SK-N-MC (cell line): ENCODE measurements around the gene ZBTB7B.

Experiments used
- DNase-seq: peaks from one replicate; pipeline ENCODE4 v3.0.0-alpha.2; 2011; ENCODE audit warnings: low read depth, low spot score
- H3K27ac ChIP-seq: fragments of 200-600 bp; sonication (generic); 2 replicates; pipeline ENCODE4 v1.5.1; 2016; ENCODE audit warnings: mixed run types
- H3K36me3 ChIP-seq: fragments of 200-600 bp; sonication (generic); 2 replicates; pipeline ENCODE4 v1.6.1; 2017; ENCODE audit warnings: antibody characterized with exemption, low read length, mixed read lengths; ENCODE audit not compliant: insufficient read depth
- H3K4me3 ChIP-seq: fragments of 200-600 bp; sonication (generic); 2 replicates; pipeline ENCODE4 v1.5.1; 2016
- H3K9ac ChIP-seq: fragments of 200-600 bp; sonication (generic); 2 replicates; pipeline ENCODE4 v1.8.0; 2017; ENCODE audit warnings: mixed run types, mixed read lengths; ENCODE audit not compliant: insufficient read length
- H3K9me3 ChIP-seq: fragments of 200-600 bp; sonication (generic); 2 replicates; pipeline ENCODE4 v1.6.1; 2017; ENCODE audit warnings: low read depth, mild to moderate bottlenecking, antibody characterized with exemption, low read length, moderate library complexity, mixed read lengths
- EZH2 ChIP-seq: fragments of 200-600 bp; sonication (generic); IDR thresholded peaks from one replicate; pipeline ENCODE4 v1.6.1; 2017; ENCODE audit warnings: antibody characterized with exemption
- FOXP2 ChIP-seq: optimal IDR thresholded peaks from 2 replicates; pipeline ENCODE3; 2011; ENCODE audit warnings: mild to moderate bottlenecking, moderate library complexity; ENCODE audit not compliant: insufficient read depth; ENCODE audit errors: extremely low read length, control extremely low read depth
- POLR2AphosphoS5 ChIP-seq: IDR thresholded peaks from 2 replicates; pipeline ENCODE4 v1.6.1; 2012; ENCODE audit warnings: mild to moderate bottlenecking, low read depth, low read length, borderline replicate concordance

Gene ZBTB7B

DNA sequence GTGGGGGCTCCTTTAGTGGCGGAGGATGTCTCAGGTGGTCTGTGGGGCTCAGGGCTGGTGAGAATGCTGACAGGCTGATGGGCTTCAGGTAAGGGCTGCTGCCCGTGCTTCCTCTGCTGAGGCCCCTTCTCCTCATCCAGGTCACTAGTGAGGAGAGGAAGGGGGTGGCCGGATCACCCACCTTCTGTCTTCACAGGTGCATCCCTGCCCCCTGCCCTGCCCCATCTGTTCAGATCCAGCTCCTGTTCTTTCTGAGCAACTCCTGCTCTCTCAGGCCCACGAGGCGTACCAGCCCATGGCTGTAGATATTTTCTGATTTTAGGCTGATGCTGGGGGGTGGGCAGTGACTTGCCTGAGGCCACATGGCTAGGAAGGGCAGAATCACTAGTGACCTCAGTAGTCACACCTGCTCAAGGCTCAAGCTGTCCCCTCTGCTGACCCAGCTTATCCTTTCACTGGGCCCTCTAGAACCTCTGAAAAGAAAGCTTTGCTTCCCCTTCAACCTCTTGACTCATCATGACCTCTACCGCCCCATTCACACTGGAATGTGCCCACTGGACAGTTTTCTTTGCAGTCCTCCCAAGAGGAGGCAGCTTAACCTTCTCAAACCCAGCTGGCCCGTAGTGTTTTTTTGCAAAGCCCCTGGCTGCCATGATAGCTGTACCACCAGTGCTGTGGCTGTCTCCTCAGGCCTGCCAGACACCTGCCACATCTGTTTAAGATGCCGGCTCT lies 16.2 kb downstream of the ZBTB7B start:
- H3K36me3 ChIP-seq: peaks cover 10% of the 10 kb centered on the region; the same call in 1 of the 2 replicates
- no peak for DNase-seq
- H3K9ac ChIP-seq: no peak overlapping the region
- TF ChIP-seq POLR2AphosphoS5 (no peak), FOXP2 (no peak), EZH2 (no peak)
- no peak overlapping the region for H3K27ac ChIP-seq
- H3K4me3 ChIP-seq: no peak overlapping the region
- no peaks in the 10 kb centered on the region for H3K9me3 ChIP-seq

DNA sequence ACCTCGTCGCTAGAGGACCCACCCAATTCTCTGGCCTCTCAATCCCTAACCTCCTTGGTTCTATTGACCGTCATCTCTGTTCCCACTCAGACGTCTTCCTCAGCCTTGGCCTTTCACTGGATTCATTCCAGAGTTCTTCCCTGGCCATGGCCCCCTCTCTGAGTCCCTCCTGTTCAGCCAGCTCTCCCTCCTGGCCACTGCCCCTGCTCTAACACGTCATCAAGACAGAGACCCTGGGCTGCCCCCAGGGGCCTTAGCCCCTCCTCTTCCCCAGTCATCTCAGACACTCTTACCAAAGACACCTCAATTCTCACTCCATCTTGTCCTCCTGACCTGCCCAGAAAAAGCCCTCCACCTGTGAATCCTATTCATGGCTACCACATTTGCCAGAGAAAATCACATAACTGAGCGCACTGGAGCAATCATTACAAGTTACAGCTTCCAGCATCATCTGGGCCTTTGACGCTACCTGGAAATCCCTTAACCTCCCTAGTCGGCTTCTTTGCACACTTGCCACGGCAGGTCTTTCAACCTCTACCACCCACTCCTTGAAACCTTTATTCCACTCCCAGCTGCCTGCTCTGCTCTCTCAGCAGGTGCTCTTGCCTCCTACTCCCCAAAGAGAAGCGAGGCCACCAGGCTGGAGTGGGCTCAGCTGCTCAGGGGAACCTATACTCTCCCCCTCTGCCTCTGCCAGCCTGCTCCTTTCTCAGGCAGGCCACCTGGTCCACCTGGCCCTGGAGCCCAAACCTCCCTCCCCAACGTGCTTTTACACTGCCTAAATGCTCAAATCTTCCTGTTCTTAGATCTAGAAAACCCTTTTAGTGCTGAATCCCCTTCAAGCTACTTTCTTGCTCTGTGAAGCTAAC lies 17.0 kb downstream of the ZBTB7B start:
- no peak overlapping the region for H3K4me3 ChIP-seq

DNA sequence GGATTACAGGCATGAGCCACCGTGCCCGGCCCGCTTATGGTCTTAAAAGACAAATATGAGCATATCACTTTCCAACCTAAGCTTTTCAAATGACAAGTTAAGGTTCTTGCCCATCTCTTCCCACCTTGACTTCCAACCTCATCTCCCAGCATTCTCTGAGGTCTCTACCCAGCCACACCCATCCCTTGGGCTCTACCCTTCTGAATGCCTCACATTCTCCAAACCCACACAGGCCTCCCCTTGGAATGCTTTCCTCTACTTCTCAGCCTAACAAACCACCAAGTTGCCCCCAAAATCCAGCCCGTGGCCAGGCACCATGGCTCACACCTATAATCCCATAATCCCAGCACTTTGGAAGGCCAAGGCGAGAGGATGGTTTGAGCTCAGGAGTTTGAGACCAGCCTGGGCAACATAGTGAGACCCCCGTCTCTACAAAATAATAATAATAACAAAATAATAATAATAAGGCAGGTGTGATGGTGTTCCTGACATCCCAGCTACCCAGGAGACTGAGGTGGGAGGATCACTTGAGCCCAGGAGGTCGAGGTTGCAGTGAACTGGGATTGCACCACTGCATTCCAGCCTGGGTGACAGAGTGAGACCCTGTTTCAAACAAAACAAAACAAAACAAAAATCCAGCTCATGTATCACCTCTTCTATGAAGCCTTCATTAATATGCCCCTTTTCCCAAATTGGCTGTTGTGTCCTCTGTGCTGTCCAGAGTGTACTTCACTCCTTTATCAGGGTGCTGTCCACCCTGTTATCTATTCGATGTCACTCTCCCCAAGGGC lies 19.7 kb downstream of the ZBTB7B start:
- Histone ChIP-seq H3K27ac (no peak overlapping the region), H3K36me3 (no peaks in the 10 kb centered on the region), H3K9ac (no peak overlapping the region), H3K4me3 (no peak overlapping the region), H3K9me3 (no peaks in the 10 kb centered on the region)
- no peak for DNase-seq
- TF ChIP-seq POLR2AphosphoS5 (no peak), EZH2 (no peak), FOXP2 (no peak)

More for the DNA sequence above, 17.0 kb downstream of the ZBTB7B start:
- Histone ChIP-seq H3K27ac (no peak overlapping the region), H3K36me3 (peaks cover 10% of the 10 kb centered on the region; the same call in 1 of the 2 replicates), H3K9me3 (no peaks in the 10 kb centered on the region), H3K9ac (no peak overlapping the region)
- TF ChIP-seq EZH2 (no peak), POLR2AphosphoS5 (no peak), FOXP2 (no peak)
- no peak for DNase-seq

DNA sequence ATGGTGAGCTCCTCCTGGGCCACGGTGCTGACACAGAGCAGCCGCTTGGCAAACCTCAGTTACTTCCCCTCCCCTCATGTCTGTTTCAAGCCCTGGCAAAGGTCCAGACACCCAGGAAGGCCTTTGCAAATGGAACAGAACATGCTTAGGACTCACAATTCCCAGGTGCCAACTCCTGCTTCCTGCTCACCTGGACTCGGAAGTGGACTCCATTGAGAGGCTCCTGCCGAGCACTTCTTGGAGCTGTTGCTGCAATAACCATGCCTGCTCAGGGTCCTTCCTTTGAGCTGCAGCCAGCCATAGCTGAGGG lies 20.3 kb downstream of the ZBTB7B start:
- DNase-seq: no peak
- TF ChIP-seq FOXP2: no peak
- no peak for TF ChIP-seq EZH2
- no peak for TF ChIP-seq POLR2AphosphoS5
- Histone ChIP-seq H3K9ac (no peak overlapping the region), H3K4me3 (no peak overlapping the region), H3K36me3 (no peaks in the 10 kb centered on the region), H3K27ac (no peak overlapping the region), H3K9me3 (no peaks in the 10 kb centered on the region)

DNA sequence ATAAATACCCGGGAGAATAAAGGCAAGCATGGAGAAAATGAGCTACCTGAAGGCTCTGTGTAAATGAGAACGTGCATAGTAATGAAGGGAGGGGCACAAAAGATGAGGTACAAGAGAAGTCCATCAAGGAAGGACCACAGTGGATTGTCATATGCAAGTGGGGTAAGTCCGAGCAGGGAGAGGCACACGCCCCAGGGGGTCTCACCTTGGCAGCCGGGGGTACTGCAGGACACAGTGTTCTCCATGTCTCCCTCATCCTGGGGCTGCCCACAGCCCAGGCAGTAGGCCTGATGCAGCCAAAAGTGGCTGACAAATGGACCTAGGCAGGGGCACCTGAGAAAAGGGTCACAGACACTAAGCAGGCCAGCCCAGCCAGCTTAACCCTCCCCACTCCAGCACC lies 21.0 kb downstream of the ZBTB7B start:
- Histone ChIP-seq H3K4me3 (no peak overlapping the region), H3K9ac (no peak overlapping the region), H3K36me3 (no peaks in the 10 kb centered on the region), H3K9me3 (no peaks in the 10 kb centered on the region), H3K27ac (no peak overlapping the region)
- TF ChIP-seq EZH2 (no peak), POLR2AphosphoS5 (no peak), FOXP2 (no peak)
- DNase-seq: no peak

- H3K36me3 ChIP-seq: no peaks in the 10 kb centered on the region
- no peak overlapping the region for H3K27ac ChIP-seq
- no peak overlapping the region for H3K9ac ChIP-seq
- TF ChIP-seq EZH2: no peak
- TF ChIP-seq POLR2AphosphoS5: no peak
- no peak for TF ChIP-seq FOXP2
- no peaks in the 10 kb centered on the region for H3K9me3 ChIP-seq
- H3K4me3 ChIP-seq: no peak overlapping the region
- no peak for DNase-seq
Observed at GRCh38 chr1:155024315-155024714, 21.7 kb downstream of the ZBTB7B start.

DNA sequence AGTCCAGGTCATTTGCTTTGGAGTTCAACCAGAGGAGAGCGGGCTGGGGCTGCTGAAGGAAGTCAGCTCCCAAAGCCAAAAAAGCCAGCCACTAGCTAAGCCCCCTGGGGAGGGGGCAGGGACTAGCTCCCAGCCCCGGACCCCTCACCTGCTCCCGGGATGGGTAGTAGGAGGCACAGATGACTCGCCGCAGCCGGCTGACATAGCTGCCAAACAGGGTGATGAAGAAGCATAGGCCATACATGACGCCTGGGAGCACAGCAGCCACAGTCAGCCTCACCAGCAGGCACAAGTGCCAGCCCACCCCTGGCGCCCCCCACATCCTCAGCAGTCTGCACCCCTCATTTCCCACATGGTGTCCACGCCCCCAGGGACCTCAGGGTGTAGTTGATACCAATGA lies 23.6 kb downstream of the ZBTB7B start:
- no peaks in the 10 kb centered on the region for H3K36me3 ChIP-seq
- no peak overlapping the region for H3K27ac ChIP-seq
- DNase-seq: no peak
- H3K9ac ChIP-seq: no peak overlapping the region
- no peaks in the 10 kb centered on the region for H3K9me3 ChIP-seq
- no peak overlapping the region for H3K4me3 ChIP-seq
- TF ChIP-seq FOXP2 (no peak), EZH2 (no peak), POLR2AphosphoS5 (no peak)

DNA sequence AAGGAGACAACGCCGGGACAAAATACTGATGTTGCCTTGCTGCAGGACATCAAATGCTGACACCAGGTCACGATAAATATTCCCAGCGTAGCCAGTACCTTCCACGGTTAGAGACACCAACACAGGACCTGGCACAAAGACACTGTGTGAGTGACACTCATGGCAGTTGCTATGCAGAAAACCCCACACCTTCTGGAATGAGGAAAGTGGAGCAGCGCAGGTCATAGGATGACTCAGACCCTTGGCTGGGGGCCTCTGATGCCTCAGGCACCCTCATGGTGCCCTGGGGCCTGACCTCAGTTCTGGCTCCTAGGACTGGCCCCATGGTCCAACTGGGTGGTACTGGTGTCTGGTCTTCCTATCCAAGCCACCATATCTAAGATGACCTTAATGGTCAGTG lies 24.0 kb downstream of the ZBTB7B start:
- DNase-seq: no peak
- H3K27ac ChIP-seq: no peak overlapping the region

More for the DNA sequence above, 24.0 kb downstream of the ZBTB7B start:
- Histone ChIP-seq H3K36me3 (no peaks in the 10 kb centered on the region), H3K9me3 (no peaks in the 10 kb centered on the region), H3K4me3 (no peak overlapping the region), H3K9ac (no peak overlapping the region)
- TF ChIP-seq POLR2AphosphoS5 (no peak), FOXP2 (no peak), EZH2 (no peak)
